ENCODE data around the gene PDE11A. TPM values are rescaled to one million over a fixed set of nuclear protein-coding genes. Genes with fewer than 3 reads are reported as not detected.

The PDE11A gene
- total RNA-seq, 1 donor from 2014 or later, result not detected

DNA sequence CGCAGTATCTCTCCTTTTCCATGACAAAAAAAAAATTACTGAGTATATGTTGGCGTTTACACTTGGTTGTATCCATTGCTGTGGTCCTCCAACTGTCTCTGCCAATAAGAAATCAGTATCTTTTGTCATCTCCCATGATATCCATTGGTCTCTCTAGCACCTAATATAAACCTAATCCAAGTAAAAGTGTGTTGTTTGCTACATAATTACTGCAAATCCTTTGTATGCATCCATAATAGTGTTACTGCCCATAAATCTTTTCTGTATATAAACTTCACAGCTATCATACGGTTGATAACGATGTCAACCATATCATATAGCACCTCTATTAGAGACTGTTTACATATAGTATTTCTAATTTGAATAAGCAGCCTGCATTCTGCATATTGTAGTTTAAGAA lies 453.1 kb downstream of the PDE11A start:
- Mint-ChIP-seq H3K27ac (no peak overlapping the region), H3K36me3 (ENCODE audit: low read depth) (no peaks in the 10 kb centered on the region), H3K27me3 (peaks cover 28% of the 10 kb centered on the region), H3K4me3 (peak overlapping the region; percentile 92), H3K9me3 (no peaks in the 10 kb centered on the region), H3K4me1 (peaks cover 8% of the 10 kb centered on the region)
- DNase-seq, result no peak
- intact Hi-C loops (cut with micrococcal nuclease), result loop anchor here (1.0 to 10.0 kb wide), 5 partner anchors 227 to 1615 kb away; partner anchors contain the start of genes AGPS, HNRNPA3 and LNPK

DNA sequence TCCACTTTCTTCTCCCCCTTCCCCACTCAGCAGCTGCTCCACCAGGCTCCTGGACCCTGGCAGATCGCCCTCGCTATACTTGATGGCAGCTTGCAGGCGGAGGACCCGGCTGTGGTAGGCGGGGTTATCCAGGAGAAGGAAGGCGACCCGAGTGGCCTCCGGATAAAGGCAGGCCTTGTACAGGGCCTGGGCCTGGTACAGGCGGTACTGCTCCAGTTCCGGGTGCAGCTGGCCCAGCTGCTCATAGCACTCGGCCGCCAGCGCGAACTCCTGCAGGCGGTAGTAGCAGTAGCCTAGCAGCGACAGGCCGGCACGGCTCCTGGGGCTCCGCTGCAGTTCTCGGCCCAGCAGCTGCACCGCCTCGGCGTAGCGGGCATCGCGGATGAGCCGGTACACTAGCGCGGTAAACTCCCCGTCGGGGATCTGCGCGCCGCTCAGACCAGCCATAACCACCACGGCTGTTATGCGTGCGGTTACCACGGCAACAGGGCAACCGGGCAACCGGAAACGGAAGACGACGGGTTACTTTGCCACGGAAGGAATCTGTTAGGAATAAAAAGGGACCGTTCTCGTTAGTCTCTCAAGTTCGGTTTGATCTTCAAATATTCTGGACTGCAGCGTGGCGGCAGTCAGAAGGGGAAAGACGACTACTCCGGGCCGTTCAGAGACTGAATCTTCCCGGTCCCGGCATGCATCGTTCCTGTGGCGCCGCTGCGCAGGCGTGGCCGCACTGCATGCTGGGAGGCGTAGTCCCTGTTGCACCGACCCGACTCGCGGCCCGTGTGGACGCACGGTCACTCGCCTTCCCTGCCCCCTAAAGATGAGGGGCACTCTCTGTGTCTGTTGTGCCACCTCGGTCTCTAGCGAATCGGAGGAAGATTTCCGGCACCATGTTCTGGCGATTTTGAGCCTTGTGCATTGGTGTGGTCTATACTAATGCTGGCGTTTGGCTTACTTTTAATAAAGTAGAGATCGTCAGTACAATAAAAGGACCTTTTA lies 454.0 kb downstream of the PDE11A start:
- Mint-ChIP-seq H3K27me3 (peaks cover 24% of the 10 kb centered on the region), H3K4me3 (peak overlapping the region; percentile 92), H3K27ac (peak overlapping the region; percentile 97), H3K9me3 (no peaks in the 10 kb centered on the region), H3K4me1 (peaks cover 8% of the 10 kb centered on the region), H3K36me3 (ENCODE audit: low read depth) (no peaks in the 10 kb centered on the region)
- DNase-seq, result peak; percentile 98
- intact Hi-C loops (cut with micrococcal nuclease), result loop anchor here (1.0 to 10.0 kb wide), 7 partner anchors 65 to 1614 kb away; partner anchors contain the start of genes AGPS, HNRNPA3, LNPK and NFE2L2

DNA sequence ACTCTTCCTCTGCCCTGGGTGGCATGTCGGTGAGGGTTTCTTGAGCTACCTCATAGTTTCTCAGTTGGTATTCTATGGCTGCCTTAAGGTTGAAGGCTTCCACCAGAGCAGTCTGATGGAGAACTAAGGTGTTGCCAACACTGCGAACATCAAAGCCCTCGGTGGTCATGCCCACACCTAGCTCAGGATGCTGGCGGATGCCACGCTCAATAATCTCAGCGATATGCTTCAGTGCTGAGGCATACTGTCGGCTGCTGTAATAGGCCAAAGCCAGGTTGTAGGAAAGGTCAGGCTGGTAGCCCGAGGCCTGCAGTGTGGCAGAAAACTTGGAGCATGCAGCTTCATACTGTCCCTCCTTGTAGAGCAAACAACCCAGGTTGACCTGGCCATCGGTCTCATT lies 454.7 kb downstream of the PDE11A start:
- DNase-seq, result no peak
- H3K9me3 Mint-ChIP-seq, result no peaks in the 10 kb centered on the region
- H3K27ac Mint-ChIP-seq, result peak overlapping the region; percentile 97
- peak overlapping the region; percentile 92 for H3K4me3 Mint-ChIP-seq
- H3K36me3 Mint-ChIP-seq (ENCODE audit: low read depth), result no peaks in the 10 kb centered on the region
- H3K27me3 Mint-ChIP-seq, result peaks cover 20% of the 10 kb centered on the region
- H3K4me1 Mint-ChIP-seq, result peaks cover 8% of the 10 kb centered on the region
- intact Hi-C loops (cut with micrococcal nuclease), result loop anchor here (1.0 to 10.0 kb wide), 6 partner anchors 65 to 1613 kb away; partner anchors contain the start of genes HNRNPA3, LNPK and NFE2L2

DNA sequence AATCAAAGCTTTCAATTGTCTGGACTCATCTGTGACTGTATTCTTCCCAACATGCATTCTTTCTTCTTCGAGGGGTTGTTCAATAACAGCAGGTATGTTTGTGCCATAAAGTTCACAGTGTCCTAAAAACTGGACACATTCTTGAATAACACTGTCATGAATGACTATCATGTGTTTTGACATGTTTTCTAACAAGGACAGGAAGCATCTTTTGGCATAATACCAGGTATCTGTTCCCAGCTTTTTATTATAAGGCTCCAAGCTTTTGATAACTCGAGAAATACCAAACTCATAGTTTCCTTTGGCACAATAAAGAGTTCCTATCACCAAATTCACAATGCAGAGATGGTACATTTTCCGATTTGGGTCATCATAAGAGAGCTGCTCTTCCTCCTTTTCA lies 455.8 kb downstream of the PDE11A start:
- no peaks in the 10 kb centered on the region for H3K36me3 Mint-ChIP-seq (ENCODE audit: low read depth)
- no peak overlapping the region for H3K27ac Mint-ChIP-seq
- intact Hi-C loops (cut with micrococcal nuclease), result loop anchor here (5.0 to 10.0 kb wide), 3 partner anchors 279 to 1612 kb away; partner anchors contain the start of gene LNPK
- H3K9me3 Mint-ChIP-seq, result no peaks in the 10 kb centered on the region
- H3K4me1 Mint-ChIP-seq, result peaks cover 8% of the 10 kb centered on the region
- peaks cover 15% of the 10 kb centered on the region for H3K27me3 Mint-ChIP-seq
- H3K4me3 Mint-ChIP-seq, result no peak overlapping the region
- DNase-seq, result no peak

DNA sequence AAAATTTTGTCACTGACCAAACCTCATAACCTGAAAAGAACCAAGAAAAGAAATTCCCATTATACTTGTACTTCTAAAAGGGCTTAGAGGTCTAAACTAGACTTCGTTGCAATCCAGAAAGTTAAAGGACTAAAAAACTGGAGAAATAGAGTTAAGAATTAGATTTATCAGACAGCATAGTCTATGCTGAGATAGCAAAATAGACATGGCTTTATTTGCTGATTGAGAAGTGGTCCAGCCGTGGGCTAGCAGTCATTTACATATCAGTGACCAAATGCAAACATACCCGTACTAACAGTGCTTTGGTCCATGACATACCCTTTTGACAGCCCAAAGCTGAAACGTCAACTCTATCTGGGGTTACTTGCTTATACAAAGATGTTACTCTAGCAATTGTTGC lies 456.5 kb downstream of the PDE11A start:
- no peak for DNase-seq
- Mint-ChIP-seq H3K9me3 (no peaks in the 10 kb centered on the region), H3K36me3 (ENCODE audit: low read depth) (no peaks in the 10 kb centered on the region), H3K27me3 (peaks cover 13% of the 10 kb centered on the region), H3K4me3 (no peak overlapping the region), H3K27ac (no peak overlapping the region), H3K4me1 (peaks cover 8% of the 10 kb centered on the region)
- intact Hi-C loops (cut with micrococcal nuclease), result loop anchor here (5.0 to 10.0 kb wide), 3 partner anchors 279 to 1611 kb away; partner anchors contain the start of gene LNPK

DNA sequence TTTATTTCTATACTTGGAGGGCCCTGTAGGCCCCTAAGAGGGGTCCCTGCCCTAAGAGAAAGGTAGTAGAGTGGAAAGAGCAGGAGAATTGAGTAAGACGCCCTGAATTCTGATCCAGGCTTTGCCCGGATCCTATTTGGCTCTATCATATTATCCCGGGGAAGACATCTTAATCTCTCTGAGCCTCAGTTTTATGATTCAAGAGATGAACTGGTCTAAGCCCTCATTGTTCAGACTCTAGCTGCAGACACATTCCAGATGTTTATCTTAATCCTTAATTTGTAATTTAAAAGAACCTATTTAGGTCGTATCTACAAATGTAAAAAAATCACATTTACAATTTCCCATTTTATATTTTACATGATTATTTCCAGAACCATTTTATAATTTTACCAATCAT lies 459.9 kb downstream of the PDE11A start:
- H3K27me3 Mint-ChIP-seq, result peaks cover 14% of the 10 kb centered on the region
- H3K36me3 Mint-ChIP-seq (ENCODE audit: low read depth), result no peaks in the 10 kb centered on the region
- no peak overlapping the region for H3K4me3 Mint-ChIP-seq
- DNase-seq, result no peak
- no peaks in the 10 kb centered on the region for H3K4me1 Mint-ChIP-seq
- intact Hi-C loops (cut with micrococcal nuclease), result loop anchor here (10.0 kb wide), 1 partner anchor 1608 kb away; the partner anchor contains the start of gene LNPK
- no peak overlapping the region for H3K27ac Mint-ChIP-seq
- H3K9me3 Mint-ChIP-seq, result peaks cover 4% of the 10 kb centered on the region

DNA sequence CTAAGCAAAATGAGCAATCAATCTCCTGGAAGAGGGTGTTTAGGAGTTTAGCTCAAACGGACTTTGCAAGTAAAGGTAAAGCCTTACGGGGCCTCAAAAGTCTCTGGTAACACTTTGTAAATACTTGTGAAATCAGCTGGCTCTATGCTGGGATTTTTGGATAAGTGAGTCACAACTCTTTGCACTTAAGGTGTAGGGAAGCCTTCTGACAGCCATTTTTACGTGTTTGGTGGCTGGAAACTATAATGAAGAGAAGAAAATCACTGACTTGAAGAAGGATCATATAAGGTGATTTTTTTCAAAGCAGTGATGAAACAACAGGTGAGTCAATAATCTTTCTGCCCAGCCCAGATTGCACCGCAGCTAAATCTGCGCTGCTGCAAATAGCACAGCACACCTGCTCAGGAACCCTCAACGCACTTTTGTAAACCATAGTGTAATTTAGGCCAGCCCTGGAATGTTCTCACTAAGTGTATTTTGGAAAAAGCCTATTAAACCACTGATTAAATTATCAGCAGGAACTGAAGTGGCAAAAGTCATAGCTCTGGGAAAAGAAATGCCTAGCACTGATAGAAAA lies 461.2 kb downstream of the PDE11A start:
- H3K4me1 Mint-ChIP-seq, result no peaks in the 10 kb centered on the region
- no peaks in the 10 kb centered on the region for H3K36me3 Mint-ChIP-seq (ENCODE audit: low read depth)
- no peak for DNase-seq
- H3K27me3 Mint-ChIP-seq, result peaks cover 8% of the 10 kb centered on the region
- no peak overlapping the region for H3K27ac Mint-ChIP-seq
- intact Hi-C loops (cut with micrococcal nuclease), result loop anchor here (10.0 kb wide), 1 partner anchor 1607 kb away; the partner anchor contains the start of gene LNPK
- peaks cover 4% of the 10 kb centered on the region for H3K9me3 Mint-ChIP-seq
- H3K4me3 Mint-ChIP-seq, result no peak overlapping the region

DNA sequence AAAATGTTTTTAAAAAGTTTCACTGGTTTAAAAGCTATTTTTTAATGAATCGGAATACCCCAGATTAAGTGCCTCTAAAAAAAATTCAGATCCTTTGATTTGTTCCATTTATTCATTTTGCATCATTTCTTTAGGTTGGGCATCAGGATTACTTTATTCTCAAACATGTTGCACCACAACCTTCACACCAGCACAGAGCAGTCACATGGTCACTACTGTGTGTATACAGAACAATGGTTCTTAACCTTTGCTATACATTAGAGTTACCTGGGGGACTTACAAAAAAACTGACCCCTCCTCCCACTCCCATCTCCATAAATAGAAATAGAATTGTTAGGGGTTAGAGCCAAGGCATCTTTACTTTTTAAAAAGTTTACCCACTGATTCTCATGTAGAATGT lies 461.8 kb downstream of the PDE11A start:
- Mint-ChIP-seq H3K4me1 (no peaks in the 10 kb centered on the region), H3K4me3 (no peak overlapping the region), H3K36me3 (ENCODE audit: low read depth) (no peaks in the 10 kb centered on the region), H3K27me3 (peaks cover 8% of the 10 kb centered on the region), H3K9me3 (peaks cover 4% of the 10 kb centered on the region), H3K27ac (no peak overlapping the region)
- DNase-seq, result no peak
- intact Hi-C loops (cut with micrococcal nuclease), result loop anchor here (10.0 kb wide), 1 partner anchor 1606 kb away; the partner anchor contains the start of gene LNPK

DNA sequence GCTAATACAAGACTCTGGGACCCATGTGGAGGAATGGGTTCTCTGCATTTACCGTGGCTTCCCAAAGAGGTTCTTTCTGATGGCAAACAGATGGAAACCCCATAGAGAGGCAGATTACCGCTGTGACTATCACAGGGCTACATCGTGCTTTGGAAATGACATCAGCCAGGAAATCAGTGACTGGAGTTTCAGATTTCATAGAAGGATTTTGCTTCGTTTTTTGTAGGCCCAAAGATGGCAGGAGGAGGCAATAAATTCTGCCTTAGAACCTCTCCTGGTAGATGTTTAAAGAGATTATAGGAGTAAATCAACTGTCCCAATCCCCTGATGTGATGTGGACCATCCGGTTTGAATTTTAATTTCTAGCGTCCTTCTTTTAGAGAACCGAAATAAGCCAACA lies 465.9 kb downstream of the PDE11A start:
- Mint-ChIP-seq H3K27ac (no peak overlapping the region), H3K36me3 (ENCODE audit: low read depth) (no peaks in the 10 kb centered on the region), H3K4me3 (no peak overlapping the region), H3K9me3 (peaks cover 4% of the 10 kb centered on the region), H3K4me1 (no peaks in the 10 kb centered on the region), H3K27me3 (peaks cover 7% of the 10 kb centered on the region)
- intact Hi-C loops (cut with micrococcal nuclease), result loop anchor here (10.0 kb wide), 1 partner anchor 122 kb away; no protein-coding TSS in a partner anchor
- DNase-seq, result no peak

DNA sequence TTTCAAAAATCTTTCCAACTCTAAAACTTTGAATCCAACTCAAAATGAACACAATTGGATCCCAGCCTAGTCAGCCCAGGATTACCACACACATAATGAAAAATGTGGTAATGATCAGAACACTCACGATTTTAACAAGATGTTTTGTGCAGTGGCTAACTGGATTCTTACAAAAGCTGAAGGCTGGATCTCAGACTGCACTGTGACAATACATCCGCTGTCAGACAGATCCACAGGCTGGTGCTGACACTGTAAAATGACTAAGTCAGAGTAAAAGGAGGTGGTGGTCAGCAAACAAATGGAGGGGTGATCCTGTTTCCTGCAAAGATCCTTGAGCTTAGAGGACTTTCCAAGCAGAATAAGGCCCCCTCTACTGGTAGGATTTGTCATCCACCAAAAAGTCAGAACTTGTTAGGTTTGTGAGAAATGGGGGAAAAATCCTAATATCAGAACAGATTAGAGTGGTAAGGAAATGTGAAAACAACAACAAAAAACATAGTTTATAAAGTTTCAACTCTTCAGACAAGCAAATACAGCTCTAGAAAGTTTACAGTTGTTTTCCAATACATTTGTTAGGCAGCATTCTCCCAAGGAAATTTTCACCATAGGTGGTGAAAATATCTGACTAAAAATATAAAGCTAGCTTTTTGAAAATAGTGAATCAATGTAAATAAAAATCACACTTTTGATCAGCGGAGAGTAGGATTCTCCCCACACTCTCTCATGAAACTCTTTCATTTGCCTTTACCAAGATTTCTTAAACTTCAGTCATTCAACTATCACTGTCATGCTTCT lies 468.1 kb downstream of the PDE11A start:
- no peak for DNase-seq
- H3K9me3 Mint-ChIP-seq, result peaks cover 4% of the 10 kb centered on the region
- H3K27ac Mint-ChIP-seq, result no peak overlapping the region
- intact Hi-C loops (cut with micrococcal nuclease), result loop anchor here (1.0 to 10.0 kb wide), 3 partner anchors 52 to 269 kb away; a partner anchor contains a TSS
- no peaks in the 10 kb centered on the region for H3K4me1 Mint-ChIP-seq
- H3K4me3 Mint-ChIP-seq, result no peak overlapping the region
- H3K36me3 Mint-ChIP-seq (ENCODE audit: low read depth), result no peaks in the 10 kb centered on the region
- peaks cover 4% of the 10 kb centered on the region for H3K27me3 Mint-ChIP-seq

DNA sequence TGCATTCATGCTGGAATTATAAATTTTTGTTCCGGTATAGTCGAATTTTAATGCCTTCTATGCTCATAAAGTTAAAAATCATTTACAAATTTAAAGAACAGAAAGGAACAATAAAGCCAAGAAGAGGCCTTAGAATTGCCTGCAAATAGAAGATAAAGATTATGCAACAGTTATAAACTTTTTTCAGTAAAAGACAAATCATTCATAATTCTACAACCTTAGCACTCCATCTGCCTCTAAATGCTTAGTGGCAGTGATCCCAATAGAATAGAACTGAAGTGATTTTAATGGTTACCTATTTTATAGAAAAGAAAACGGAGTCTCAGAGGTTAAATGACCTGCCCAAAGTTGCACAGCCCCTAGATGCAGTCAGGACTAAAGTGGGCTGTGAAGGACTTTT lies 468.8 kb downstream of the PDE11A start:
- H3K27me3 Mint-ChIP-seq, result peaks cover 1% of the 10 kb centered on the region
- no peaks in the 10 kb centered on the region for H3K9me3 Mint-ChIP-seq
- no peak overlapping the region for H3K4me3 Mint-ChIP-seq
- no peaks in the 10 kb centered on the region for H3K36me3 Mint-ChIP-seq (ENCODE audit: low read depth)
- no peak overlapping the region for H3K27ac Mint-ChIP-seq
- intact Hi-C loops (cut with micrococcal nuclease), result loop anchor here (1.0 to 10.0 kb wide), 3 partner anchors 51 to 268 kb away; a partner anchor contains a TSS
- peaks cover 5% of the 10 kb centered on the region for H3K4me1 Mint-ChIP-seq
- no peak for DNase-seq

DNA sequence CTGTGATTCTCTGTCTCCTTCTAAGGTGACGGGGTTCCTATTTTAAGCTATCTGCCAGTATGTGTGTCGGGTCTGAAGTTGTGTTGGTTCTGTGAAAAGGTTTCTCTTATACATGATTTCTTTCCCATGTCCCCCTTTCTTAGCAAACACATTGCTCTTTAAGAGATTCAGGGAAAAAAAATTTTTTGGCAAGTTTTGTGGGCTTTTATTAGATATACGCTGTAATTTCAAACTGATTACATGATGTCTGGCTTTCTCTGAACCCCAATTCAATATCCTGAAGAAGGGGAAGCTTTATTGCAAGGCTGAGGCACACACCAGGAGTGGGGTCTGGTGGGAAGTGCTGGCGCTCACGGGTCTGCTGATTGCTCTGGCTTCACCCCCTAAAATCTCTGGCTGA lies 469.4 kb downstream of the PDE11A start:
- intact Hi-C loops (cut with micrococcal nuclease), result loop anchor here (5.0 to 10.0 kb wide), 2 partner anchors 51 to 118 kb away; a partner anchor contains a TSS
- no peaks in the 10 kb centered on the region for H3K9me3 Mint-ChIP-seq
- no peak overlapping the region for H3K4me3 Mint-ChIP-seq
- peaks cover 1% of the 10 kb centered on the region for H3K27me3 Mint-ChIP-seq
- H3K4me1 Mint-ChIP-seq, result peaks cover 5% of the 10 kb centered on the region
- H3K36me3 Mint-ChIP-seq (ENCODE audit: low read depth), result no peaks in the 10 kb centered on the region
- H3K27ac Mint-ChIP-seq, result no peak overlapping the region
- no peak for DNase-seq

DNA sequence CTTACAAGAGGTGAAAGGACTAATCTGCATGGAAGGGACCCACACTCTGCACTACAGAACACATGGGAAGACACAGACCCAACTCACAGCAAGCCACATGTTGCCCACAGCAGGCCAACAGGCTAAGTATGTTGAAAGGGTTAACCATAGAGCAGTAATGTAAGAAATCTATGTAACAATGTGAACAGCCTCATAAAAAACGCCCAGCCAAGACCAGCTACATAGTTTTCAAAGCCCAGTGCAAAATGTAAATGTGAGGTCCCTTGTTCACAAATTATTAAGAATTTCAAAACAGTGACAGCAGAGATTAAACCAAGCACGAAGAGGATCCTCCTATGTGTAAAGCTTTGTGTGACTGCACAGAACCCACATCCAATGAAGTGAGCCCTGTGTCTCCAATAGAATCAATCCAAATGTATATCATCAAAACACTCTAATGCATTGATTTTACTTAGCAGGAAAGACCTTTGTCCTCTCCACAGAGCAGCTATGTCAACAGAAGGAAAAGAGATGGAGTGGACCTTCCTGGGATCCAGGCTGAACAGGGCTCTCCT lies 469.9 kb downstream of the PDE11A start:
- Mint-ChIP-seq H3K27me3 (peaks cover 1% of the 10 kb centered on the region), H3K9me3 (no peaks in the 10 kb centered on the region), H3K36me3 (ENCODE audit: low read depth) (no peaks in the 10 kb centered on the region), H3K4me3 (no peak overlapping the region), H3K4me1 (peaks cover 7% of the 10 kb centered on the region), H3K27ac (no peak overlapping the region)
- intact Hi-C loops (cut with micrococcal nuclease), result loop anchor here (5.0 to 10.0 kb wide), 2 partner anchors 50 to 118 kb away; a partner anchor contains a TSS
- DNase-seq, result no peak

All from activated CD4-positive, alpha-beta T cell treated with anti-CD3 and anti-CD28 coated beads, Interleukin-2, amount 10 ng/mL, durations not matched to agents 24 days and 14 days (primary cell).